HCT116 (cell line): ENCODE measurements around the gene FGF19. TPM values are rescaled to one million over a fixed set of nuclear protein-coding genes. Genes with fewer than 3 reads are reported as not detected.

Experiments used
- ATAC-seq: fragments of 200-7000 bp; cut with Tn5 transposase; 2 replicates; pipeline ENCODE4 v1.9.1; 2020; ENCODE audit warnings: mild to moderate bottlenecking, moderate library complexity
- BruUV-seq: library from RNA; stranded (reverse); fragments of 400-500 nt; replicated peaks from 2 replicates; lab custom pipeline; 2021; lab: Mats Ljungman, UMichigan
- CTCF ChIA-PET: fragments of 300-600 bp; sonication (Branson Sonifier 250); formaldehyde crosslinking; loops from one replicate; lab custom pipeline; 2021; ENCODE audit warnings: antibody characterized with exemption; lab: Charles Lee
- POLR2A ChIA-PET: fragments of 300-600, 350-600 bp; sonication (Branson Sonifier 250); formaldehyde crosslinking; loops from one replicate; lab custom pipeline; 2021; ENCODE audit warnings: antibody characterized with exemption; lab: Charles Lee
- RAD21 ChIA-PET, 2 experiments: fragments of 300-600 bp; sonication (Branson Sonifier 250); formaldehyde crosslinking; loops; one replicate each; lab custom pipeline; 2023; ENCODE audit warnings: low total read pairs in 2 of 2; ENCODE audit not compliant: uncharacterized antibody in 2 of 2, unreplicated experiment in 2 of 2, low non-redundant PET in 1 of 2; lab: Charles Lee
- DNase-seq: peaks from one replicate; pipeline ENCODE4 v3.0.0-alpha.2; 2010; ENCODE audit warnings: low read depth, low spot score
- H2AFZ ChIP-seq: fragments of 200-600 bp; shearing (Covaris generic), sonication (generic); 2 replicates; pipeline ENCODE4 v1.6.1; 2017; ENCODE audit warnings: low read depth, mixed run types, mixed read lengths, antibody characterized with exemption, low read length; ENCODE audit not compliant: poor library complexity, severe bottlenecking
- H3K27ac ChIP-seq: 2 replicates; pipeline ENCODE4 v1.5.1; 2012; ENCODE audit warnings: low read depth, low read length
- H3K27me3 ChIP-seq: fragments of 200-600 bp; sonication (generic); 2 replicates; pipeline ENCODE4 v1.6.1; 2016; ENCODE audit warnings: mixed run types, low read length, mixed read lengths; ENCODE audit not compliant: insufficient read depth
- H3K36me3 ChIP-seq, 2 experiments: fragments of 200-500 bp in 1 of 2; fragments of 200-600 bp in 1 of 2; sonication (Bioruptor generic) in 1 of 2; sonication (generic) in 1 of 2; 2 replicates each; pipeline versions ENCODE4 v1.5.1 to v1.6.1; 2014 to 2016; ENCODE audit warnings: low read length in 2 of 2, inconsistent platforms in 1 of 2, mixed read lengths in 1 of 2, mixed run types in 1 of 2; ENCODE audit not compliant: insufficient read depth in 2 of 2, control insufficient read depth in 1 of 2
- H3K4me1 ChIP-seq, 2 experiments: fragments of 200-600 bp in 1 of 2; sonication (generic) in 1 of 2; 2 replicates each; pipeline versions ENCODE4 v1.5.1 to v1.6.1; 2012 to 2017; ENCODE audit warnings: low read length in 2 of 2, inconsistent platforms in 1 of 2, mild to moderate bottlenecking in 1 of 2, mixed read lengths in 1 of 2, mixed run types in 1 of 2, moderate library complexity in 1 of 2; ENCODE audit not compliant: insufficient read depth in 2 of 2, control insufficient read depth in 1 of 2
- H3K4me2 ChIP-seq: fragments of 200-600 bp; sonication (generic); 2 replicates; pipeline ENCODE4 v1.6.1; 2017; ENCODE audit warnings: mixed run types, low read length, mixed read lengths
- H3K4me3 ChIP-seq, 2 experiments: fragments of 200-600 bp in 1 of 2; sonication (generic) in 1 of 2; replicated peaks in 1 of 2; 2 replicates each; pipeline ENCODE4 v1.5.1; 2011 to 2016; ENCODE audit warnings: low read length in 2 of 2, control low read depth in 1 of 2, low read depth in 1 of 2, mild to moderate bottlenecking in 1 of 2, mixed read lengths in 1 of 2, mixed run types in 1 of 2
- H3K79me2 ChIP-seq: fragments of 200-600 bp; sonication (generic); 2 replicates; pipeline ENCODE4 v1.6.1; 2017; ENCODE audit warnings: mild to moderate bottlenecking, mixed run types, low read length, moderate library complexity, mixed read lengths; ENCODE audit not compliant: insufficient read depth
- H3K9ac ChIP-seq: fragments of 200-600 bp; sonication (generic); 2 replicates; pipeline ENCODE4 v1.6.1; 2016; ENCODE audit warnings: low read length, mixed read lengths
- H3K9me2 ChIP-seq: fragments of 200-600 bp; sonication (generic), shearing (Covaris generic); 2 replicates; pipeline ENCODE4 v1.6.1; 2017; ENCODE audit warnings: mixed run types, mild to moderate bottlenecking, moderate library complexity; ENCODE audit not compliant: insufficient read depth
- H3K9me3 ChIP-seq, 2 experiments: fragments of 200-500 bp in 1 of 2; fragments of 200-600 bp in 1 of 2; sonication (Bioruptor generic) in 1 of 2; sonication (generic) in 1 of 2; 2 replicates each; pipeline ENCODE4 v1.6.1; 2014 to 2017; ENCODE audit warnings: low read length in 2 of 2, mixed read lengths in 2 of 2, inconsistent platforms in 1 of 2, low read depth in 1 of 2, mild to moderate bottlenecking in 1 of 2, mixed run types in 1 of 2, moderate library complexity in 1 of 2; ENCODE audit not compliant: control insufficient read depth in 1 of 2, insufficient read depth in 1 of 2
- H4K20me1 ChIP-seq: fragments of 200-600 bp; sonication (generic), shearing (Covaris generic); 2 replicates; pipeline ENCODE4 v1.6.1; 2017; ENCODE audit warnings: mixed run types, mild to moderate bottlenecking, moderate library complexity; ENCODE audit not compliant: insufficient read depth
- ATF3 ChIP-seq: IDR thresholded peaks from 2 replicates; pipeline ENCODE4 v1.6.1; 2012
- CBX3 ChIP-seq: IDR thresholded peaks from 2 replicates; pipeline ENCODE4 v1.6.1; 2012; ENCODE audit warnings: low read depth
- EGR1 ChIP-seq: IDR thresholded peaks from 2 replicates; pipeline ENCODE4 v1.6.1; 2012; ENCODE audit warnings: low read depth
- ELF1 ChIP-seq: IDR thresholded peaks from 2 replicates; pipeline ENCODE4 v1.6.1; 2012; ENCODE audit warnings: low read depth, borderline replicate concordance
- EZH2 ChIP-seq: fragments of 200-600 bp; sonication (generic); IDR thresholded peaks from 2 replicates; pipeline ENCODE4 v1.6.1; 2017; ENCODE audit warnings: antibody characterized with exemption, mixed run types
- EZH2phosphoT487 ChIP-seq: fragments of 200-600 bp; IDR thresholded peaks from 2 replicates; pipeline ENCODE4 v1.6.1; 2018; ENCODE audit warnings: antibody characterized with exemption, borderline replicate concordance
- FOSL1 ChIP-seq: IDR thresholded peaks from 2 replicates; pipeline ENCODE4 v1.6.1; 2012; ENCODE audit warnings: low read depth
- JUND ChIP-seq: IDR thresholded peaks from 2 replicates; pipeline ENCODE4 v1.6.1; 2012
- MAX ChIP-seq: IDR thresholded peaks from 2 replicates; pipeline ENCODE4 v1.6.1; 2012
- POLR2A ChIP-seq: IDR thresholded peaks from 2 replicates; pipeline ENCODE4 v1.7.0; 2011; ENCODE audit warnings: borderline replicate concordance; ENCODE audit not compliant: insufficient read depth, insufficient read length; ENCODE audit errors: extremely low read depth
- POLR2AphosphoS5 ChIP-seq: IDR thresholded peaks from 2 replicates; pipeline ENCODE4 v1.6.1; 2011; ENCODE audit warnings: mild to moderate bottlenecking, low read depth, low read length, moderate library complexity
- SP1 ChIP-seq: IDR thresholded peaks from 2 replicates; pipeline ENCODE4 v1.6.1; 2012; ENCODE audit warnings: low read depth
- TCF7L2 ChIP-seq: IDR thresholded peaks from 2 replicates; pipeline ENCODE4 v1.7.0; 2011; ENCODE audit warnings: borderline replicate concordance, inconsistent platforms; ENCODE audit not compliant: insufficient read depth, insufficient read length; ENCODE audit errors: extremely low read depth
- YY1 ChIP-seq: IDR thresholded peaks from 2 replicates; pipeline ENCODE4 v1.6.1; 2011; ENCODE audit warnings: low read length, low read depth, moderate library complexity, mild to moderate bottlenecking; ENCODE audit not compliant: insufficient replicate concordance; ENCODE audit errors: extremely low read depth
- ZBTB33 ChIP-seq: IDR thresholded peaks from 2 replicates; pipeline ENCODE4 v1.6.1; 2011; ENCODE audit warnings: mild to moderate bottlenecking, low read length, moderate library complexity; ENCODE audit not compliant: insufficient replicate concordance; ENCODE audit errors: extremely low read depth
- ZFX ChIP-seq: fragments of 450-650 bp; IDR thresholded peaks from 2 replicates; pipeline ENCODE4 v1.6.1; 2017
- ZNF274 ChIP-seq: fragments of 200-500 bp; sonication (Bioruptor generic); IDR thresholded peaks from 2 replicates; pipeline ENCODE4 v1.6.1; 2014; ENCODE audit warnings: mild to moderate bottlenecking, low read depth, low read length, inconsistent platforms
- intact Hi-C: fragments of 100-400 bp; cut with micrococcal nuclease; formaldehyde crosslinking; loops from 2 replicates; pipeline ENCODE4 v1.10.0; 2022
- total RNA-seq: library from RNA; stranded (reverse); gene quantifications from one replicate; pipeline ENCODE4 v1.2.1, GENCODE V29; 2021; ENCODE audit not compliant: unreplicated experiment

The FGF19 gene
- total RNA-seq, 1 experiment from 2014 or later = 37.5 TPM

GRCh38 chr11:69657911-69658625 is 45.8 kb downstream of the FGF19 start:
- Histone ChIP-seq H3K4me3 (no peak overlapping the region), H3K79me2 (no peaks in the 10 kb centered on the region; the same call in 1 of the 2 replicates), H3K4me2 (no peak overlapping the region), H3K9ac (no peak overlapping the region), H3K27me3 (no peaks in the 10 kb centered on the region), H3K27ac (no peak overlapping the region), H3K4me1 (peaks cover 0 to 25% of the 10 kb centered on the region in 2 experiments; a peak in 3 of 4 replicates), H3K9me2 (no peaks in the 10 kb centered on the region), H2AFZ (no peak overlapping the region), H3K36me3 (peaks cover 1% of the 10 kb centered on the region in 2 experiments; a peak in 3 of 4 replicates), H3K9me3 (no peaks in the 10 kb centered on the region), H4K20me1 (peaks cover 5% of the 10 kb centered on the region; the same call in 1 of the 2 replicates)
- DNase-seq = no peak
- no TSS peak for BruUV-seq
- no peak for TF ChIP-seq SP1
- no peak for TF ChIP-seq JUND
- no peak for TF ChIP-seq ELF1
- TF ChIP-seq FOSL1 = no peak
- TF ChIP-seq EZH2phosphoT487 = no peak
- no peak for TF ChIP-seq EGR1
- no peak for TF ChIP-seq TCF7L2
- no peak for TF ChIP-seq ZNF274
- TF ChIP-seq CBX3 = no peak
- no peak for TF ChIP-seq ZFX
- TF ChIP-seq ZBTB33 = no peak
- TF ChIP-seq MAX = no peak
- TF ChIP-seq ATF3 = no peak
- no peak for TF ChIP-seq POLR2AphosphoS5
- TF ChIP-seq EZH2 = no peak
- TF ChIP-seq POLR2A = no peak
- TF ChIP-seq YY1 = no peak
- no peak for ATAC-seq
- intact Hi-C loops = no loop called here
- POLR2A ChIA-PET = no interaction called here
- CTCF ChIA-PET = no interaction called here
- RAD21 ChIA-PET = no interaction called here
